H1 (cell line): Measurements from ENCODE around the gene RALGAPA2. TPM values are rescaled to one million over a fixed set of nuclear protein-coding genes. Genes with fewer than 3 reads are reported as not detected.

Source experiments
- SIN3A ChIP-seq, 2 experiments: IDR thresholded peaks in 1 of 2; conservative IDR thresholded peaks in 1 of 2; 2 replicates each; pipeline ENCODE4 v1.6.1; 2011 to 2012; ENCODE audit warnings: low read length in 2 of 2, improper control_type of control experiment in 1 of 2, low read depth in 1 of 2, mild to moderate bottlenecking in 1 of 2
- TCF12 ChIP-seq: IDR thresholded peaks from 2 replicates; pipeline ENCODE4 v1.6.1; 2011; ENCODE audit warnings: low read depth, mild to moderate bottlenecking, low read length
- YY1 ChIP-seq: IDR thresholded peaks from 2 replicates; pipeline ENCODE4 v1.6.1; 2011; ENCODE audit warnings: low read depth, mild to moderate bottlenecking, low read length
- polyA plus RNA-seq, 7 experiments: library from polyadenylated mRNA; depleted of rRNA in 3 of 7; stranded (reverse) in 5 of 7; unstranded in 2 of 7; fragments of >200 nt in 5 of 7; fragments of 200-250 nt in 2 of 7; gene quantifications; 1 replicate in 5 of 7; 2 replicates in 1 of 7; 4 replicates in 1 of 7; pipeline versions ENCODE4 v1.2.1 to v1.2.3, GENCODE V29; 2011 to 2013; ENCODE audit warnings: missing spikeins in 2 of 7, mixed read lengths in 2 of 7
- total RNA-seq: library from RNA; stranded (reverse); fragmentation: NEBNext Ultra II Directional; extraction: Animal tissue kit (Norgen Biotek cat#: 25700); gene quantifications from 2 replicates; pipeline ENCODE4 v1.2.1, GENCODE V29; 2021

Gene RALGAPA2
- total and polyA plus RNA-seq, 2 of the 8 experiments (the other 6 are each of a cell fraction or from before 2014, with no cell fraction given), result 5.1 to 25.5 TPM

DNA sequence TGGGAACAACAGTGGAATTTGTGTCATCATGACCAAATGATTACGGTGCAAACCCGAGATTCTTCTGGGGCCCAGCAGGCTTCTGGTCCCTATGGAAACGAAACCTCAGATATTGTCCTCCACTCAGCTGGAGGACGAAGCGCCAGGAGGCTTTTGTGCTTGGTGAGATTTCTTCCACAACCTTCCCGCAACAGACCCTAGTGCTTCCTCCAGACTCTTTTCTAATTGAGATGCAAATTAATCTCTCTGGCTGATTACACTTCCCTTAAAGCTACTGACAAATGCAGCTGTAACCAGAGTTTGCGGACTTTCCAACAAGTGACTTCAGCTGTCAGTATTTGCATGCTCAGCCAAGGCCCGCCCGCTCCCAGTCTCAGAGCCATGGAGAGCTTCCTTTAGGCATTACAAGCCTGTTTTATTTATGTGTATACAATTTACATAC, 248.5 kb downstream of the RALGAPA2 start (continued):
- no peak for TF ChIP-seq YY1
- TF ChIP-seq TCF12, result peak; percentile 72; the same call in 1 of the 2 replicates
- peak; percentile 90 to 97 for TF ChIP-seq SIN3A (conservative IDR thresholded peaks at IDR 0.05 in 1 of 2, IDR thresholded peaks at IDR 0.05 in 1 of 2; ENCODE audit: low read depth in 1 of 2, low read length in 2 of 2)
